ENCODE measurements around the gene PALLD.
A peak's percentile ranks its signal among the peaks of the same experiment; 100 is the strongest.

Gene PALLD

GRCh38 chr4:168884251-168885124 is 387.6 kb downstream of the PALLD start:
- no peak for DNase-seq

GRCh38 chr4:168885400-168885799 is 388.5 kb downstream of the PALLD start:
- DNase-seq, result no peak

- no peak for DNase-seq
Measured at GRCh38 chr4:168886351-168886750, 389.5 kb downstream of the PALLD start.

- DNase-seq, result no peak
Measured at GRCh38 chr4:168887809-168888208, 391.0 kb downstream of the PALLD start.

GRCh38 chr4:168888715-168889215 is 391.9 kb downstream of the PALLD start:
- DNase-seq, result no peak

GRCh38 chr4:168891086-168891485 is 394.2 kb downstream of the PALLD start:
- DNase-seq, result no peak

- DNase-seq, result no peak
Measured at GRCh38 chr4:168891688-168892087, 394.8 kb downstream of the PALLD start.

GRCh38 chr4:168892475-168892874 is 395.6 kb downstream of the PALLD start:
- DNase-seq, result no peak

- no peak for DNase-seq
Measured at GRCh38 chr4:168893205-168893604, 396.4 kb downstream of the PALLD start.

- no peak for DNase-seq
Measured at GRCh38 chr4:168893807-168894206, 397.0 kb downstream of the PALLD start.

GRCh38 chr4:168900080-168900479 is 403.2 kb downstream of the PALLD start:
- DNase-seq, result no peak

- DNase-seq, result no peak
Measured at GRCh38 chr4:168907119-168907698, 410.4 kb downstream of the PALLD start.

- DNase-seq, result no peak
Measured at GRCh38 chr4:168908093-168908492, 411.2 kb downstream of the PALLD start.

GRCh38 chr4:168908851-168909273 is 412.0 kb downstream of the PALLD start:
- no peak for DNase-seq

- no peak for DNase-seq
Measured at GRCh38 chr4:168914095-168914494, 417.2 kb downstream of the PALLD start.

GRCh38 chr4:168917138-168917779 is 420.4 kb downstream of the PALLD start:
- no peak for DNase-seq

GRCh38 chr4:168919706-168920324 is 423.0 kb downstream of the PALLD start:
- no peak for DNase-seq

- no peak for DNase-seq
Measured at GRCh38 chr4:168920441-168921065, 423.7 kb downstream of the PALLD start.

- peak; percentile 21 for DNase-seq
Measured at GRCh38 chr4:168923526-168924194, 426.8 kb downstream of the PALLD start.

- DNase-seq, result no peak
Measured at GRCh38 chr4:168924667-168925066, 427.8 kb downstream of the PALLD start.

- no peak for DNase-seq
Measured at GRCh38 chr4:168925789-168926490, 429.1 kb downstream of the PALLD start.

- DNase-seq, result no peak
Measured at GRCh38 chr4:168928346-168928745, 431.5 kb downstream of the PALLD start.

All from stimulated activated CD4-positive, alpha-beta T cell treated with anti-CD3 and anti-CD28 coated beads, Interleukin-12 subunit alpha, Interleukin-12 subunit beta, amount 100 ng/mL, for 4 hours (primary cell).